Measurements from ENCODE around the gene ATP5MK.

ATP5MK gene, protein sequence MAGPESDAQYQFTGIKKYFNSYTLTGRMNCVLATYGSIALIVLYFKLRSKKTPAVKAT

DNA sequence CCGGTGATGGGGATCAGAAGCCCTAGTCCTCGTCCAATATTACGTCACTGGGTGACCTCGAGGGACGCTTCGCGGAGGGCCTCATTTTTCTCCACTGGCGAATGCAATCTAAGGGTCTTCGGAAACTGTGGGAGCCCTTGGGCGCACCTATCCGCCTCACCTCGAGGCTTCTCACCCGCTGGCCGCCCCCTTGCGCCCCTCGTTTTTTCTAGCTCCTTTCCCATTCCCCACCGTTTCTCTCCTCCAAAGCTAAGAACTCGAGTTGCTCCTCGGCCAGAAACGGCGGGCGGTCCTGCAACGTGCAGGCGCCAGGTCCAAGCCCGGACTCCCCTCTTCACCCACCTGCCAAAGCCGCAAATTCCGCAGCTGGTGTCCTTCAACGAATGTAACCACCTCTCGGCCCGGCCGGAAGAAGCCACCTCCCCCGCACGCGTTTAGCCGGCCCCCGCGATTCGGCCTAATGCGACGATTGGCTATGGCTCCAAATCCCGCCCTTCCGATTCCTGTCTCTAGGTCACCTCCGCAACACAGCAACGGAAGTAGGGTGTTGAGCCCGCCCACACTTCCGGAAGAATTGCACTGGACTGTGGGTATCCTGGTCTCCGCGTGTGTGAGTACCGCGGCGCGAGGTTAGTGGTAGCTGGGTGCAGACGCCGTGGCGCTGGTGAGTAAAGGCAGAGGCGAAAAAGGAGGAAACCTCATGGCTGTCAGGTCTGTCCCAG, at the start of gene ATP5MK, which contains the start of gene PDCD11:
Gene ATP5MK (minus strand): TSS at position 409 of the 722 bp plus-strand sequence. CDS start 4,018 bp downstream, outside the sequence.
Gene PDCD11 (plus strand): TSS at position 560 of the 722 bp plus-strand sequence. CDS start 1,801 bp downstream, outside the sequence.
- no peaks in the 10 kb centered on the region for H3K9me3 Mint-ChIP-seq
- H3K4me3 Mint-ChIP-seq = peak within 1 kb of the TSS; percentile 94
- H3K36me3 Mint-ChIP-seq (ENCODE audit: low read depth) = peaks cover 73% of the 10 kb centered on the region

DNA sequence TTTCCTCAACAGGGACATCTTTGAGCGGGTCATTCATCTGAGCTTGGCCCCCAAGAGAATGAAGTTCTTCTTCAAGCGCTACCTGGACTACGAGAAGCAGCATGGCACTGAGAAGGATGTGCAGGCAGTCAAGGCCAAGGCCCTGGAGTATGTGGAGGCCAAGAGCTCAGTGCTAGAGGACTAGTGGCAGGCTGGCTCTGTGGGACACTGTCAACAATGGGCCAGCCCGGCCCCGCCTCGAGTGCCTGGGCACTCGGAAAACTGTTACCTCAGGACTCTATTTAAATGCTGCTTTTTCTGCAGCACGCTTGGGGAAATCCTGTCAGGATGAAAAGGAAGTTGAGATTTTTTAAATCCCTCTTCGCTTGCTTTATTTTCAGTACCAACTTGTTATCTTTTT, 49.1 kb upstream of the ATP5MK start:
- H3K27ac Mint-ChIP-seq = no peak overlapping the region
- peaks cover 73% of the 10 kb centered on the region for H3K36me3 Mint-ChIP-seq (ENCODE audit: low read depth)

More for the DNA sequence above, at the start of gene ATP5MK, which contains the start of gene PDCD11:
- peak within 1 kb of the TSS; percentile 96 for H3K27ac Mint-ChIP-seq
- peaks cover 67% of the 10 kb centered on the region for H3K4me1 Mint-ChIP-seq (ENCODE audit: low read depth)
- no peaks in the 10 kb centered on the region for H3K27me3 Mint-ChIP-seq

DNA sequence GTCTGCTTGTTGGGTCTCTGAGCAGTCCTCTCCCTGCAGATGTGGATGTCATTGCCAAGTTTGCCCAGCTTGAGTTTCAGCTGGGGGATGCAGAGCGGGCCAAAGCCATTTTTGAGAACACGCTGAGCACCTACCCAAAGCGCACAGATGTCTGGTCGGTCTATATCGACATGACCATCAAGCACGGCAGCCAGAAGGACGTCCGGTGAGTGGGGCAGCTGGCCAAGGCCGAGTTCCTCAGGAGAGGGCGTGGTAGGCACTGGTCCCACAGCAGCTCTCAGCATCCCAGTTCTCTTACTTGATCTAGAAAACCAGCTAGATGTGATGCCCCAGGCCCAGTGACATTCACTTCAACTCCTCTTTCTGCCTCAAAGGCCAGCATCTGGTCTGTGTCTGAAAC, 48.2 kb upstream of the ATP5MK start:
- H3K27ac Mint-ChIP-seq = no peak overlapping the region
- peaks cover 80% of the 10 kb centered on the region for H3K36me3 Mint-ChIP-seq (ENCODE audit: low read depth)

More for the DNA sequence above, 49.1 kb upstream of the ATP5MK start:
- Mint-ChIP-seq H3K4me3 (no peak overlapping the region), H3K9me3 (no peaks in the 10 kb centered on the region), H3K4me1 (ENCODE audit: low read depth) (peaks cover 15% of the 10 kb centered on the region), H3K27me3 (no peaks in the 10 kb centered on the region)

DNA sequence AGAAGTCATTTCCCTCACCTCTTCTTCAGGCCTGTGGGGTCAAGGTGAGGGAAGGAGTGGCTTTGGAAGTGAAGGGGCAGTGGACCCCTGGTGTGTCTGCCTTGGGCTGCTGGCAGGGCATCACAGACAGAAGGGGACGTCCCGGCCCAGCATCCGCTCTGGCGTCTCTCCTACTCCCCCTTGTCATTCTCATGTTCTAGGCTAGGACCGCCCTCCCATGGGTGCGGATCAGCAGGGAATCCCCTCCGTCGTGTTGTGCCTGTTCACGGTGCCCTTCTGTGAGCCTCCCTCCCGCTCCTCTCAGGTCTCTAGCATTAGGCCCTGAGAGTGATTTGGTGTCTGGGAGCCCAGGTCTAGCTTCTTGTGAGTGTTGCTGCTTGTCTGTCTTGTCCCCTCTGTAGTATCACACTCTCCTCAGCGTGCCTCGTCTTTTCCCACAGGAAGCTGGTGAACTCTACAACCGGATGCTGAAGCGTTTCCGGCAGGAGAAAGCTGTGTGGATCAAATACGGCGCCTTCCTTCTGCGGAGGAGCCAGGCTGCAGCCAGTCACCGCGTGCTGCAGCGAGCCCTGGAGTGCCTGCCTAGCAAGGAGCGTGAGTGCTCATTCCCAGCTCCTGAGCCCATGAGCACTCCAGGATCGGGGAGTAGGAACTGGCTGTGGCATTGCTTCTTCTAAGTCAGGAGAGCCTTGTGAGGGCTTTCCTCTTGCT, 47.4 kb upstream of the ATP5MK start:
- Mint-ChIP-seq H3K27me3 (no peaks in the 10 kb centered on the region), H3K27ac (no peak overlapping the region), H3K36me3 (ENCODE audit: low read depth) (peaks cover 77% of the 10 kb centered on the region), H3K4me1 (ENCODE audit: low read depth) (peaks cover 2% of the 10 kb centered on the region), H3K4me3 (no peak overlapping the region), H3K9me3 (no peaks in the 10 kb centered on the region)

More for the DNA sequence above, 48.2 kb upstream of the ATP5MK start:
- Mint-ChIP-seq H3K9me3 (no peaks in the 10 kb centered on the region), H3K4me1 (ENCODE audit: low read depth) (peaks cover 10% of the 10 kb centered on the region), H3K27me3 (no peaks in the 10 kb centered on the region), H3K4me3 (no peak overlapping the region)

DNA sequence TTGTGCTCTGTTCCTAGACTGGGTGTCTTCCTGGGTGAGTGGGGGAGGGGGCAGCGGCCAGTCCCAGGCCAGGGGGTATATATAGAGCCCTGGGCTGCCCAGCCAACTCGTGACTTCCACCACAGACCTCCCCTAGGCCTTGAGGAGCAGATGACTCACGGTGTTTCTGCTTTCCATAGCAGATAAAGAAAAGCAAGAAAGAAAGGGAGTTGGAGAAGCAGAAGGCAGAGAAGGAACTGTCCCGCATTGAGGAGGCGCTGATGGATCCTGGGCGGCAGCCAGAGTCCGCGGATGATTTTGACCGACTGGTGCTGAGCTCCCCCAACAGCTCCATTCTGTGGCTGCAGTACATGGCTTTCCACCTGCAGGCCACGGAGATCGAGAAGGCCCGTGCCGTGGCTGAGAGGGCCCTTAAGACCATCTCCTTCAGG, 45.8 kb upstream of the ATP5MK start:
- Mint-ChIP-seq H3K27ac (no peak overlapping the region), H3K4me3 (no peak overlapping the region), H3K9me3 (no peaks in the 10 kb centered on the region), H3K36me3 (ENCODE audit: low read depth) (peaks cover 79% of the 10 kb centered on the region), H3K27me3 (no peaks in the 10 kb centered on the region), H3K4me1 (ENCODE audit: low read depth) (no peaks in the 10 kb centered on the region)

DNA sequence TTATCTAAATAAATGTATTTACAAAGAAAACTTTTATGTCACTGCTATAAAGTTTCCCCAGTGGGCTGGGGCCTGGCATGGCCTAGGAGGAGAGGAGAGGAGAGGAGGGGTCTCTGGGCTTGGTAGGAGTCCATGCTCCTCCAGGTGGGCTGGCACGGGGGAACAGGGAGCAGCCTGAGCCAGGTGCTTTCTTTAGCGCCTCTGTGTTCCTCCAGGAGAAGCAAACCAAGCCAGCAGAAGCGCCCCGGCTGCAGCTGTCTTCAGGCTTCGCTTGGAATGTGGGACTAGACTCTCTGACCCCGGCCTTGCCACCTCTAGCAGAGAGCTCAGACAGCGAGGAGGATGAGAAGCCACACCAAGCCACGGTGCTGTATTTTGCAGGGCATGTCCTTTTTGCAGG, 45.3 kb upstream of the ATP5MK start:
- Mint-ChIP-seq H3K4me1 (ENCODE audit: low read depth) (no peaks in the 10 kb centered on the region), H3K27ac (no peak overlapping the region), H3K4me3 (no peak overlapping the region), H3K27me3 (no peaks in the 10 kb centered on the region), H3K36me3 (ENCODE audit: low read depth) (peaks cover 80% of the 10 kb centered on the region), H3K9me3 (no peaks in the 10 kb centered on the region)

DNA sequence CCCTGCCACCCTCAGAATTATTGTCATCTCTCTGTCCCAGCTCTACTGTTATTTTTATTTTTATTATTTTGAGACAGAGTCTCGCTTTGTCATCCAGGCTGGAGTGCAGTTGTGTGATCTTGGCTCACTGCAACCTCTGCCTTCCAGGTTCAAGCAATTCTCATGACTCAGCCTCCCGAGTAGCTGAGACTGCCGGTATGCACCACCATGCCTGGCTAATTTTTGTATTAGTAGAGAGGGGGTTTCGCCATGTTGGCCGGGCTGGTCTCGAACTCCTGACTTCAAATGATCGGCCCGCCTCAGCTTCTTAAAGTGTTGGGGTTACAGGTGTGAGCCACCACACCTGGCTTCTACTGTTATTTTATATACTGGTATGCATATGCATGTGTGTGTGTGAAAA, 44.9 kb upstream of the ATP5MK start:
- Mint-ChIP-seq H3K9me3 (no peaks in the 10 kb centered on the region), H3K36me3 (ENCODE audit: low read depth) (peaks cover 81% of the 10 kb centered on the region), H3K27ac (no peak overlapping the region), H3K4me3 (no peak overlapping the region), H3K4me1 (ENCODE audit: low read depth) (no peaks in the 10 kb centered on the region), H3K27me3 (no peaks in the 10 kb centered on the region)

DNA sequence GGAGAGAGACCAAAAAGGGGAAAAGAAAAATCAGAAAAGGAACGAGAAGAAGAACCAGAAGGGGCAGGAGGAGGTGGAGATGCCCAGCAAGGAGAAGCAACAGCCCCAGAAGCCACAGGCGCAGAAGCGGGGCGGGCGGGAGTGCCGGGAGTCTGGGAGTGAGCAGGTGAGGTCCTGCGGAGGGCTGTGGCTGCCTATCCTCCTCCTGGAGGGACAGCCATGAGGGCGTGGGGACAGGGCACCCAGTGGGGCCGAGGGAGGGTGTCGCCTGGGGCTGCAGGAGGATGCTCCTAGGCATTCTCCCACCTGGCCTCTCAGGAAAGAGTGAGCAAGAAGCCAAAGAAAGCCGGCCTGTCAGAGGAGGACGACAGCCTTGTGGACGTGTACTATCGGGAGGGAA, 44.1 kb upstream of the ATP5MK start:
- H3K36me3 Mint-ChIP-seq (ENCODE audit: low read depth) = peaks cover 80% of the 10 kb centered on the region

DNA sequence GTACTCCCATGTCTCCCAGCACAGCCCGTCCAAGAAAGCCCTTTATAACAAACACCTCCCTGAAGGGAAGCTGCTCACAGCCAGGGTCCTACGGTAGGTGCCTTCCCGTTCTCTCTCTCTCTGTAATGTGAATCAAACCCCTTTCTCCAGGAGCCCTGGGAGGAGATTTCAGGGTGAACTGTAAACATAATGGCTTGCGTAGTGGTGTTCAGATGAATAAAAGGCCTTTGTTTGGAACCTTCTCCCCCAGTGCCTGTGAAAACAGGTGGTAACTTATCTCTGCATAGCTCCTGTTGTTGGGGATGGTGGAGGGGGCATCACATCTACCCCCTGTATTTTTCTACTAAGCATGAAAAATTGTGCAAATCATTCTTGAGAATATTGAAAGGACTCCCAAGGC, 43.5 kb upstream of the ATP5MK start:
- Mint-ChIP-seq H3K4me3 (no peak overlapping the region), H3K4me1 (ENCODE audit: low read depth) (no peaks in the 10 kb centered on the region), H3K27ac (no peak overlapping the region), H3K36me3 (ENCODE audit: low read depth) (peaks cover 78% of the 10 kb centered on the region), H3K9me3 (no peaks in the 10 kb centered on the region), H3K27me3 (no peaks in the 10 kb centered on the region)

More for the DNA sequence above, 44.1 kb upstream of the ATP5MK start:
- Mint-ChIP-seq H3K4me3 (no peak overlapping the region), H3K27ac (no peak overlapping the region), H3K27me3 (no peaks in the 10 kb centered on the region), H3K9me3 (no peaks in the 10 kb centered on the region), H3K4me1 (ENCODE audit: low read depth) (no peaks in the 10 kb centered on the region)

DNA sequence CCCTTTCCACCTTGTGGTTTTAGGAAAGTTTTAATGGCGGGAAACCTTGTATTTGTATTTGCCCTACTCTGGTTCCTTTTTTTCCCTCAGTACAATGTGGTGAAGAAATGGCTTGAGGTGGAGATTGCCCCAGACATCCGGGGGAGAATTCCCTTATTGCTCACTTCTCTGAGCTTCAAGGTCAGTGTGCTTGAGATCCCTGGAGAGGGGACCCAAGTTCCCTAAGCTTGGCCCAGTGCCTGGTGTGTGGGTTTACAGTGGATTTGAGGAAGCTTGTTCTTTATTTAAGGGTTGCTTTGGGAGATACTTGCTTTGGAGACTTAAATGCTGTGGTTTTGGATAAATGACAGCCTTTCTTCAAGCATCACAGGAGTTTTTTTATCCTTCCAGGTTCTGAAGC, 37.6 kb upstream of the ATP5MK start:
- H3K27ac Mint-ChIP-seq = no peak overlapping the region
- peaks cover 78% of the 10 kb centered on the region for H3K36me3 Mint-ChIP-seq (ENCODE audit: low read depth)
- no peaks in the 10 kb centered on the region for H3K9me3 Mint-ChIP-seq

DNA sequence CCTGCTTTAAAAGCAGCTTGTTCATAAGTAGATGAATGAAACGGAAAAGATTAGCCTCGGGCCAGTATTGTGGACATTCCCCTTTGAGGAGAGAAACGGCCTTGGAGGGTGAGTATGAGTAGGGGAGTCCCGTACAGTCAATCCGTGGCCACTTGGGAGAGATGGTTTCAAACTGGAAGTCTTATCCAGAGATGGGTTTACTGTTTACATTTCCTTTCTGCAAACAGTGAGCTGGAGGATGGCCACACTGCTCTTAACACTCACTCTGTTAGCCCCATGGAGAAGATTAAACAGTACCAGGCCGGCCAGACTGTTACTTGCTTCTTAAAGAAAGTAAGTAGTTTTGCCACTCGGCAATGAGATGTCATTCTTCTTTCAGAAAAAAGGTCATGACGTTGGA, 35.6 kb upstream of the ATP5MK start:
- H3K4me3 Mint-ChIP-seq = no peak overlapping the region
- no peak overlapping the region for H3K27ac Mint-ChIP-seq
- H3K27me3 Mint-ChIP-seq = no peaks in the 10 kb centered on the region
- peaks cover 81% of the 10 kb centered on the region for H3K36me3 Mint-ChIP-seq (ENCODE audit: low read depth)
- peaks cover 30% of the 10 kb centered on the region for H3K4me1 Mint-ChIP-seq (ENCODE audit: low read depth)
- H3K9me3 Mint-ChIP-seq = no peaks in the 10 kb centered on the region

More for the DNA sequence above, 37.6 kb upstream of the ATP5MK start:
- peaks cover 10% of the 10 kb centered on the region for H3K4me1 Mint-ChIP-seq (ENCODE audit: low read depth)
- no peak overlapping the region for H3K4me3 Mint-ChIP-seq
- no peaks in the 10 kb centered on the region for H3K27me3 Mint-ChIP-seq

DNA sequence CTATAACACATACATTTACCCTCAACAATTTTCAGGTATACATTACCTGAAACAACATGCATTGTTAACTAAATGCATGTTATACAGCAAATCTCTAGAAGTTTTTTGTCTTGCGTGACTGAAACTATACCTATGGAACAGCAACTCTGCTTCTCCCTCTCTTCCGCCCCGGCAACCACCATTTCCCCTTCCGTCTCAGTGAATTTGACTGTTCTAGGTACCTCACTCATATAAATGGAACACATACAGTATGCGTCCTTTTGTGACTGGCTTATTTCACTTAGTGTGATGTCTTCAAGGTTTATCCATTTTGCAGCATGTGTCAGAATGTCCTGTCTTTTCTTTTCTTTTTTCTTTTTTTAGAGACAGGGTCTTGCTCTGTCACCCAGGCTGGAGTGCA, 33.4 kb upstream of the ATP5MK start:
- no peaks in the 10 kb centered on the region for H3K9me3 Mint-ChIP-seq
- no peak overlapping the region for H3K4me3 Mint-ChIP-seq
- peaks cover 81% of the 10 kb centered on the region for H3K36me3 Mint-ChIP-seq (ENCODE audit: low read depth)
- H3K27ac Mint-ChIP-seq = no peak overlapping the region
- H3K27me3 Mint-ChIP-seq = no peaks in the 10 kb centered on the region
- peaks cover 30% of the 10 kb centered on the region for H3K4me1 Mint-ChIP-seq (ENCODE audit: low read depth)

DNA sequence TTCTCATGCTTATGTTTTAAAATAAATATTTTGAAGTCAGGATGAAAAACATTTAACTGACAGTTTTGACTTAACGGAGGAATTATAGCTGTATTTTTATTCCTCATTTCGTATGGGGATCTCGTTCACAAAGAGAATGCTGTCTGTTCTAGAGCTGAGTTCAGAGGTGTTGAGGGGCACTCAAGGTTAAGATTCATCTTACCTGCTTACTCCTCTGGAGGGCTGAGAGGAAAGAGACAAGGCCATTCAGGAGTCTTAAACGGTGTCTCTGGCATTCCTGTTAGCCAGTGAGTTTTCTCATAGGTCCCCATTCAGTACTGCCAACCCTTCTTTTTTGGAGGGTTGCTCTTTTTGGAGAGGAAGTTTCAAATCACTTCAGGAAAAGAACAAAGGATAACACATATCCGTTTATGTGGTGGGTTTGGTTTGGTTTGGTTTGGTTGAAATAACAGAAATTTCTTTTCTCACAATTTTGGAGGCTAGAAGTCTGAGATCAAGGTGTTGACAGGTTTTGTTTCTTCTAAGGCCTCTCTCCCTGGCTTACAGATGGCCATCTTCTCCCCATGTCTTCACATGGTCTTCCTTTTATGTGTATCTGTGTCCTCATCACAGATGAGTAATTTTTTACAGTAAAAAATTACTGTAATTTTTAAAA, 32.8 kb upstream of the ATP5MK start:
- H3K4me1 Mint-ChIP-seq (ENCODE audit: low read depth) = peaks cover 30% of the 10 kb centered on the region
- H3K27ac Mint-ChIP-seq = no peak overlapping the region
- no peak overlapping the region for H3K4me3 Mint-ChIP-seq
- no peaks in the 10 kb centered on the region for H3K27me3 Mint-ChIP-seq
- H3K9me3 Mint-ChIP-seq = no peaks in the 10 kb centered on the region
- peaks cover 85% of the 10 kb centered on the region for H3K36me3 Mint-ChIP-seq (ENCODE audit: low read depth)

DNA sequence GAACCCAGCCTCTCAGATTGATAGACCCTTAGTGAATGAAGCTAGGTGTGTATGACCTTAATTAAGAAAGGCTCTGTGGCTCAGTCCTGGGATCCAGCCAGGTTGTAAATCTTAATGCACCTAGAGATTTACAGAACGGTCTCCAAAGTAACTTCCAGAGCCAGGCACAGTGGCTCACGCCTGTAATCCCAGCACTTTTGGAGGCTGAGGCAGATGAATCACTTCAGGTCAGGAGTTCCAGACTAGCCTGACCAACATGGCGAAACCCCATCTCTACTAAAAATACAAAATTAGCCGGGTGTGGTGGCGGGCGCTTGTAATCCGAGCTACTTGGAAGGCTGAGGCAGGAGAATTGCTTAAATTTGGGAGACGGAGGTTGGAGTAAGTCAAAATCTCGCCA, 31.6 kb upstream of the ATP5MK start:
- Mint-ChIP-seq H3K4me3 (no peak overlapping the region), H3K4me1 (ENCODE audit: low read depth) (peaks cover 30% of the 10 kb centered on the region), H3K27ac (no peak overlapping the region), H3K27me3 (no peaks in the 10 kb centered on the region), H3K36me3 (ENCODE audit: low read depth) (peaks cover 88% of the 10 kb centered on the region), H3K9me3 (no peaks in the 10 kb centered on the region)

DNA sequence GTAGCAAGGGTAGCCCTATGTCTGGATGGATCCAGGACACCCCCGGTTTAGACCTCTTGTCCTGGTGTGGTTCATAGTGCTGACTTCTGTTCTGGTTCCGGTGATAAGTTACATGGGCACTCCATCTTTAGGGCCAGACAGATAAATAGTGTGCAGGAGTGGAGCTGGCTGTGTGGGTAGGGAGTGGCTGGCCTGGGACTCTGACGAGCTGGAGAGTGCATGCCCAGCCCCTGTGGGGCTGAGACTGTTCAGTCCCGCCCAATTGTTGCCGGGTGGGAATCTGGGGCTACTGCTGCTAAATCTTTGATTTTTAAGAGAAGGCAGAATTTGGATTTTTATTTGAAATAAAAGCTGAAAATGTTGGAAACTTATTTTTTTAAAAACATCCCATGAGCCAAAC, 27.5 kb upstream of the ATP5MK start:
- H3K27me3 Mint-ChIP-seq = no peaks in the 10 kb centered on the region
- H3K27ac Mint-ChIP-seq = no peak overlapping the region
- H3K4me3 Mint-ChIP-seq = no peak overlapping the region
- H3K4me1 Mint-ChIP-seq (ENCODE audit: low read depth) = peaks cover 18% of the 10 kb centered on the region
- H3K9me3 Mint-ChIP-seq = no peaks in the 10 kb centered on the region
- H3K36me3 Mint-ChIP-seq (ENCODE audit: low read depth) = peaks cover 85% of the 10 kb centered on the region

All from stimulated activated naive CD8-positive, alpha-beta T cell treated with anti-CD3 and anti-CD28 coated beads, Interleukin-15, Interleukin-2, amounts not matched to agents 100 ng/mL and 50 ng/mL, for 24 hours (primary cell).